ENCODE data around the gene OPTC.
A peak's percentile ranks its signal among the peaks of the same experiment; 100 is the strongest.

The OPTC gene

GRCh38 chr1:203536575-203536974 lies 42.6 kb downstream of the OPTC start:
- no peak for DNase-seq (ENCODE audit: low read depth in 2 of 2)

DNA sequence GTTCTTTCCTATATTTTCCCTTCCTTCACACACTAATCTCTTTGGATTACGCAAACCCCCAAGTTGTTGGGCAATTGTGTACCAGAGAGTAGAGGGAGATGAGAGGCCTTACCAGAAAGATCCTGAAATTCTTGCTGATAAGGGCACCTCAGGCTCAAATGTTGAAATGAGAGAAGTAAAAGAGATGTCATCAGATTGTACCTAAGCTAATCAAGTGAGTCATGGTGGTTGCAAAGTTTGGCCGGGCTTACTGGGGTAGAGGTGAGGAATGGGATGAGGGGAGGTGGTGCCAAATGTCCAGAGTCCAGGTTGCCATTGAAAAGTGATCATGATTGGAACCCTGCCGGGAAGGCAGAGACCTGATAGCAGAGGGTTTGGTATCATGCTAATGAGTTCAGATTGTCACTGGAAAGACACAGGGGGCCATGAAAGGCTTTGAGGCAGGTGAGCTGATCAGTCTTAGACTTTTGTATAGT lies 43.1 kb downstream of the OPTC start:
- DNase-seq (ENCODE audit: low read depth in 2 of 2), result no peak

GRCh38 chr1:203537806-203538464 lies 44.0 kb downstream of the OPTC start:
- DNase-seq (ENCODE audit: low read depth in 2 of 2), result peak in 1 of 2 donors; percentile 5

DNA sequence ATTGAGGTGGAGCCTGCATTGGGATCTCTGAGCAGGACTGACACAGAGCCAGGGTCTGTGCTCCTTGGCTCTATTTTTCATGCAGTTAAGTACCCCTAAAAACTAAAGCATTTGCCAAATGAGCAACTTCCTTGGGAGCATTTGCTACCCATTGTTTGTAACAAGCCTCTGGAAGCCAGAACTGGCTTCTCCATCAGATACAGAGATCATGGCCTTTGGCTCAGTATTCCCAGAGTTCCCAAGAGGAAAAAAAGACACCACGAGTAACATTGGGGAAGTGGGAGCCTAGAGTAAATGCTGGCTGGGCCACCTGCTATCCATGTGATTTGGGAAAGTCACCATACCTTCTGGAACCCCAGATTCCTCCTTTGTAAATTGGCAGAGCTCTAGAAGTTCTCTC lies 44.8 kb downstream of the OPTC start:
- DNase-seq (ENCODE audit: low read depth in 2 of 2), result no peak

GRCh38 chr1:203539831-203540546 lies 46.0 kb downstream of the OPTC start:
- DNase-seq (ENCODE audit: low read depth in 2 of 2), result no peak

GRCh38 chr1:203544485-203544884 lies 50.5 kb downstream of the OPTC start:
- DNase-seq (ENCODE audit: low read depth in 2 of 2), result no peak

DNA sequence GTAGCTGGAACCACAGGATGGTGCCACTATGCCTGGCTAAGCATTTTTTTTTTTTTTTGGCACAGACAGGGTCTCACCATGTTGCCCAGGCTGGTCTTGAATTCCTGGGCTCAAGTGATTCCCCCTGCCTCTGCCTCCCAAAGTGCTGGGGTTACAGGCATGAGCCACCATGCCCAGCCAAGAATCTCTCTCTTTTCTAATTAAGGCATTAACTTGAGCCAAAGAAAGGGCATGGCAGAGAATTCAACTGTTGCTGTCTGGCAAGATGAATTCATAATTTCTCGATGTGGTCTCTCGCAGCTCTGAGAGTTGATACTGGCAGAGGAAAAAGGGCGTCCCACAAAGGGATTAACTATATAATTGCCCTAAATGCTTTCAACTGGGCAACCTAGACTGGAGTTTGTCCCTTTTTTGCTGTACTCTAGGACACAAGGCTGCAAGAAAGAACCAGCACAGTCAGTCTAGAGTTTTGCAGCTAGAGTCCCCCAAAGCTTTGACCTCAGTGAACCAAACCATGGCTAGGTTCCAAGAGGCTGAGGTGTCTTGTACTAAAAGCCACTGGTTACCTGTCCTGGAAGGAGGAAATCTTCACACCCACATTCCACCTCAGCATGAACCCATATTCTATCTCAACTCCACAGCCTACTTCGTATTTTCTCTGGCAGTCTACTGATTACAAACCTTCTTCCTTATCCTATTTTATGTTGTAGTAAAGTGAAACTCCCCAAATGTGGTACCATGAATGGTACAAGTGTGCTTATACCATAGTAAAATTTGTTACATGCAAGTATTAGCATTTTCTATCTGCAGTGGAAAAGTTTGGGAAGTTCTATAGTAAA lies 51.2 kb downstream of the OPTC start:
- no peak for DNase-seq (ENCODE audit: low read depth in 2 of 2)

- DNase-seq (ENCODE audit: low read depth in 2 of 2), result no peak
Observed at GRCh38 chr1:203546274-203546673, 52.3 kb downstream of the OPTC start.

GRCh38 chr1:203547147-203547546 lies 53.2 kb downstream of the OPTC start:
- DNase-seq (ENCODE audit: low read depth in 2 of 2), result no peak

DNA sequence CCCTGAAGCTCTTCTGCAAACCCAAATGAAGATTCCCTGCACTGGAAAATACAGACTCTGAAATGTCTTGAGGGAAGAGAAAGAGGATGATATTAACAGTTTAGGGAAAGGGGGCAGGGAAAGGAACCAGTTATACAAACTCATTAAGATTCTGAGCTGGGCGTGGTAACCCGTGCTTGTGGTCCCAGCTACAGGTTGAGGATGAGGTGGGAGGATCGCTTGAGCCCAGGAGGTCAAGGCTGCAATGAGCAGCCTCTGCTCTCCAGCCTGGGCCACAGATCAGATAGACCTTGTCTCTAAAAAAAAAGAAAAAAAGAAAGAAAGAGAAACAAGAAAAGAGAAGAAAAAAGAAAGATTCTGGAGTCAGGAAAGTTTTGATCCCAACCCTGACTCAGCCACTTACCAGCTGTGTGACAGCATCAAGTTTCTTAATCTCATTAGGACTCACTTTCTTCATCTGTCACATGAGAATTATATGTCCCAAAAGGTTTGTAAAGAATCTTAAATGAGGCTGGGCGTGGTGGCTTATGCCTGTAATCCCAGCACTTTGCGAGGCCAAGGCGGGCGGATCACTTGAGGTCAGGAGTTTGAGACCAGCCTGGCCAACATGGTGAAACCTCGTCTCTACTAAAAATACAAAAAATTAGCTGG lies 53.9 kb downstream of the OPTC start:
- DNase-seq (ENCODE audit: low read depth in 2 of 2), result no peak

DNA sequence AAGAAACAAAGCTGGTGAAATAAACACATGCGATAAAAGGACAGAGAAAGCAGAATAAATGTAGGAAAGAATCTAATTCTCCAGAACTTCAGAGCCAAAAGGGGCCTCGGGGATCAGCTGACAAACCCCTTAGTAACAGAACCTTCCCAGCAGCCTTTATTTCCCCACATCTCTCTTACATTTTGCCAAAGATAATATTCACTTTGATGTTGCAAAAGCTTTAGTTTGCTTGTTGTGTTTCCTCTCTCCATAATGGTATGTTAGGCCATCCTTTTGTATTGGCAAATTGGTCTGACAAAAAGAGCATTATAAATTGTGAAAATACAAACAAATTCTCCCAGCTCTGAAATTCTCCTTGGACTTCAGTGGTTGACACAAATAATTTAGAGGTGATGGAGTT lies 54.9 kb downstream of the OPTC start:
- no peak for DNase-seq (ENCODE audit: low read depth in 2 of 2)

- DNase-seq (ENCODE audit: low read depth in 2 of 2), result no peak
Observed at GRCh38 chr1:203549309-203549708, 55.4 kb downstream of the OPTC start.

DNA sequence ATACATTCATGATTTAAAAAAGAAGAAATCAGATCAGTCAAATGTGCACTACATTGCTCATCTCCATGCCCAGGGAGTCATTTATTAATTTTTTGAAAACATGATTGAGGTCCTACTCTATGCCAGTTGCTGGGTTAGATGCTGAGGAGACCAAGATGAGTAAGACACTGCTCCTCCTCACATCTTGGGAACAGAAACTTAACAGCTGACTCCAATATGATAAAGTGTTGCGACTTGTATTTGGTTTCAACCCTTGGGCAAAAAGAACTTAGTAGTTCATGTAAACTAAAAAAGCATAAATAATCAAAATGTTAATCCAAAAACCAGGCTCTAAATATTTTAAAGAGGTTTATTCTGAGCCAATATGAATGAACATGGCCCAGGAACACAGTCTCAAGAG lies 56.9 kb downstream of the OPTC start:
- no peak for DNase-seq (ENCODE audit: low read depth in 2 of 2)

GRCh38 chr1:203551550-203551949 lies 57.6 kb downstream of the OPTC start:
- no peak for DNase-seq (ENCODE audit: low read depth in 2 of 2)

- DNase-seq (ENCODE audit: low read depth in 2 of 2), result no peak
Observed at GRCh38 chr1:203553496-203553895, 59.5 kb downstream of the OPTC start.

- DNase-seq (ENCODE audit: low read depth in 2 of 2), result no peak
Observed at GRCh38 chr1:203554071-203554470, 60.1 kb downstream of the OPTC start.

DNA sequence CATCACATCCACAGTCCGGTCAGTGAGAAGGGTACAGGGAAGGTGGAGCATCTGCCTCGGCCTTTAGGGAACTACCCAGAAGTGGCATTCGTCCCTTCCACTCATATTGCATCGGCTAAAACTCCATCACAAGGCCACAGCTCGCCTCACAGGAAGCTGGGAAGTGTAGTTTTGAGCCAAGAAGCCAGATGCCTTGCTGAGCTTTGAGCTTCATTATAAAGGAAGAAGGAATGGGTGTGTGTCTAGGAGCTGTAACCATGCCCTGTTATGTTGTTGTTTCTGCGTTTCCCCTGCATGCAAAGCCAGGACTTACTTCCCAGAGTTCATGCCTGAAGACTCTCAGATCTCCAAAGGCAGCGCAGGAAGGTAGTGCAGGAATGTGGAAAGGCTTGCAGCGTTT lies 61.1 kb downstream of the OPTC start:
- no peak for DNase-seq (ENCODE audit: low read depth in 2 of 2)

- no peak for DNase-seq (ENCODE audit: low read depth in 2 of 2)
Observed at GRCh38 chr1:203555511-203556046, 61.6 kb downstream of the OPTC start.

GRCh38 chr1:203556047-203556851 lies 62.3 kb downstream of the OPTC start:
- DNase-seq (ENCODE audit: low read depth in 2 of 2), result no peak

DNA sequence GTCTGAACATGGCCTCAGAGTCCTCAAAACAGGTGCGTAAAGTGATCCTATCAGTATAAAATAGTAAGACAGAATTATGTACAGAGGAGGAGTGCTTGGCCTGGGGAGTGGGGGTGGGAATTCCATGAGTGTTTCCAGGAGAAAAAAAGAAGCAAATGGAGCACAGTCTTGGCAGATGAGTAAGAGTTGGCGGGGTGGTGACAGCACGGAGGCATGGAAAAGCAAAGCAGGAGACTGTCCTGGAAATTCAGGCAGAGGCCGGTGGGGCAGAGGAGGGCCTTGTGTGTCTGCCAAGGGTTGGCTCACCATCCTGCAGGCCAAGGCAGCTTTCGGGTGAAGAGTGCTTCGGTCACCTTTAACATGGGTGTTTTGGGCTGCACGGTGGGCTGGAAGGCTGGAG lies 63.4 kb downstream of the OPTC start:
- DNase-seq (ENCODE audit: low read depth in 2 of 2), result no peak
